ENCODE results near the gene PRRG1.
"Not testable (repeated sequence)": the region's sequence is repeated elsewhere in the genome, so short reads cannot be mapped to it uniquely, and the experiment has no call there.

PRRG1 gene

GRCh38 chrX:37378830-37379229 is 29.7 kb downstream of the PRRG1 start:
- DNase-seq = no peak

- DNase-seq = no peak
These were observed 31.1 kb downstream of the PRRG1 start for GRCh38 chrX:37380256-37380655.

GRCh38 chrX:37380924-37381323 is 31.8 kb downstream of the PRRG1 start:
- DNase-seq = no peak

- DNase-seq = no peak
These were observed 34.1 kb downstream of the PRRG1 start for GRCh38 chrX:37383313-37383712.

GRCh38 chrX:37388413-37388812 is 39.2 kb downstream of the PRRG1 start:
- no peak for DNase-seq

- no peak for DNase-seq
These were observed 56.8 kb downstream of the PRRG1 start for GRCh38 chrX:37405956-37406355.

GRCh38 chrX:37407736-37408135 is 58.6 kb downstream of the PRRG1 start:
- no peak for DNase-seq

GRCh38 chrX:37409278-37409677 is 60.1 kb downstream of the PRRG1 start:
- DNase-seq = no peak

GRCh38 chrX:37420185-37420584 is 71.0 kb downstream of the PRRG1 start:
- no peak for DNase-seq

GRCh38 chrX:37420756-37421155 is 71.6 kb downstream of the PRRG1 start:
- DNase-seq = no peak

GRCh38 chrX:37424000-37424429 is 74.9 kb downstream of the PRRG1 start:
- no peak for DNase-seq

GRCh38 chrX:37425370-37425769 is 76.2 kb downstream of the PRRG1 start:
- DNase-seq = no peak

GRCh38 chrX:37428962-37429361 is 79.8 kb downstream of the PRRG1 start:
- not testable (repeated sequence) for DNase-seq

GRCh38 chrX:37434362-37434761 is 85.2 kb downstream of the PRRG1 start:
- no peak for DNase-seq

GRCh38 chrX:37437160-37437559 is 88.0 kb downstream of the PRRG1 start:
- DNase-seq = no peak

- DNase-seq = no peak
These were observed 92.2 kb downstream of the PRRG1 start for GRCh38 chrX:37441377-37441776.

GRCh38 chrX:37445182-37445581 is 96.0 kb downstream of the PRRG1 start:
- no peak for DNase-seq

- no peak for DNase-seq
These were observed 104.7 kb downstream of the PRRG1 start for GRCh38 chrX:37453821-37454220.

- no peak for DNase-seq
These were observed 105.5 kb downstream of the PRRG1 start for GRCh38 chrX:37454537-37455285.

- no peak for DNase-seq
These were observed 106.2 kb downstream of the PRRG1 start for GRCh38 chrX:37455381-37455780.

GRCh38 chrX:37460285-37460684 is 111.1 kb downstream of the PRRG1 start:
- not testable (repeated sequence) for DNase-seq

- DNase-seq = no peak
These were observed 113.2 kb downstream of the PRRG1 start for GRCh38 chrX:37462346-37462745.

- no peak for DNase-seq
These were observed 119.1 kb downstream of the PRRG1 start for GRCh38 chrX:37468124-37468739.

- no peak for DNase-seq
These were observed 121.5 kb downstream of the PRRG1 start for GRCh38 chrX:37470711-37471110.

GRCh38 chrX:37472836-37473235 is 123.7 kb downstream of the PRRG1 start:
- DNase-seq = no peak

Data from T-helper 1 cell (primary cell).